MM.1S (cell line): ENCODE measurements around the gene SLC29A1.

Source experiments
- DNase-seq: peaks from one replicate; pipeline ENCODE4 v3.0.0-alpha.2; 2015
- H2AFZ ChIP-seq: fragments of 300-600 bp; sonication (generic); 2 replicates; pipeline ENCODE4 v1.6.0; 2016; ENCODE audit warnings: antibody characterized with exemption, low read length
- H3F3A ChIP-seq: fragments of 300-600 bp; sonication (generic); 2 replicates; pipeline ENCODE4 v1.6.1; 2016; ENCODE audit warnings: mild to moderate bottlenecking, antibody characterized with exemption, low read length, moderate library complexity, mixed read lengths; ENCODE audit not compliant: insufficient read depth
- H3K27ac ChIP-seq: fragments of 300-600 bp; sonication (generic); 2 replicates; pipeline ENCODE4 v1.5.1; 2016; ENCODE audit warnings: mild to moderate bottlenecking, low read length
- H3K27me3 ChIP-seq: fragments of 300-600 bp; sonication (generic); replicated peaks from 2 replicates; pipeline ENCODE4 v1.6.0; 2016; ENCODE audit warnings: low read length; ENCODE audit not compliant: insufficient read depth
- H3K36me3 ChIP-seq: fragments of 300-600 bp; sonication (generic); replicated peaks from 2 replicates; pipeline ENCODE4 v1.6.1; 2016; ENCODE audit warnings: mild to moderate bottlenecking, low read length, mixed read lengths; ENCODE audit not compliant: insufficient read depth
- H3K4me1 ChIP-seq: fragments of 300-600 bp; sonication (generic); 2 replicates; pipeline ENCODE4 v1.6.1; 2016; ENCODE audit warnings: low read length, mixed read lengths
- H3K4me2 ChIP-seq: fragments of 300-600 bp; sonication (generic); 2 replicates; pipeline ENCODE4 v1.6.0; 2016; ENCODE audit warnings: low read depth, low read length
- H3K4me3 ChIP-seq: fragments of 300-600 bp; sonication (generic); 2 replicates; pipeline ENCODE4 v1.5.1; 2016; ENCODE audit warnings: low read length, mixed read lengths
- H3K79me2 ChIP-seq: fragments of 300-600 bp; sonication (generic); 2 replicates; pipeline ENCODE4 v1.6.1; 2016; ENCODE audit warnings: mixed run types, low read length, mixed read lengths
- H3K9ac ChIP-seq: fragments of 300-600 bp; sonication (generic); 2 replicates; pipeline ENCODE4 v1.6.1; 2016; ENCODE audit warnings: low read length, mixed read lengths
- H3K9me2 ChIP-seq: fragments of 300-600 bp; sonication (generic); replicated peaks from 2 replicates; pipeline ENCODE4 v1.6.1; 2016; ENCODE audit warnings: mild to moderate bottlenecking, low read length, mixed read lengths; ENCODE audit not compliant: insufficient read depth
- H3K9me3 ChIP-seq: fragments of 300-600 bp; sonication (generic); replicated peaks from 2 replicates; pipeline ENCODE4 v1.6.1; 2016; ENCODE audit warnings: mild to moderate bottlenecking, low read length, mixed read lengths; ENCODE audit not compliant: insufficient read depth
- H4K20me1 ChIP-seq: fragments of 300-600 bp; sonication (generic); 2 replicates; pipeline ENCODE4 v1.6.1; 2016; ENCODE audit warnings: mild to moderate bottlenecking, low read length, moderate library complexity, mixed read lengths; ENCODE audit not compliant: insufficient read depth
- CTCF ChIP-seq: fragments of 300-600 bp; sonication (generic); IDR thresholded peaks from 2 replicates; pipeline ENCODE4 v1.5.1; 2016; ENCODE audit warnings: antibody characterized with exemption, low read length, mixed read lengths
- EZH2 ChIP-seq: fragments of 300-600 bp; sonication (generic); optimal IDR thresholded peaks from 2 replicates; pipeline ENCODE3; 2017; ENCODE audit warnings: low read depth, mild to moderate bottlenecking, antibody characterized with exemption, low read length, mixed read lengths
- EZH2phosphoT487 ChIP-seq: fragments of 300-600 bp; sonication (generic); IDR thresholded peaks from 2 replicates; pipeline ENCODE4 v1.6.1; 2018; ENCODE audit warnings: antibody characterized with exemption, low read length

Gene SLC29A1

GRCh38 chr6:44272529-44272928 lies 49.1 kb downstream of the SLC29A1 start:
- peaks cover 4% of the 10 kb centered on the region; the same call in 1 of the 2 replicates for H3K4me1 ChIP-seq
- peaks cover 65% of the 10 kb centered on the region for H3K27me3 ChIP-seq
- no peaks in the 10 kb centered on the region for H3K79me2 ChIP-seq
- no peak overlapping the region for H3K9ac ChIP-seq
- no peak overlapping the region for H3K4me3 ChIP-seq
- H3K36me3 ChIP-seq, result no peaks in the 10 kb centered on the region
- no peaks in the 10 kb centered on the region for H3F3A ChIP-seq
- H3K27ac ChIP-seq, result no peak overlapping the region
- H3K9me3 ChIP-seq, result no peaks in the 10 kb centered on the region
- TF ChIP-seq CTCF (no peak), EZH2 (no peak)
- H2AFZ ChIP-seq, result no peak overlapping the region
- no peaks in the 10 kb centered on the region for H3K9me2 ChIP-seq
- H4K20me1 ChIP-seq, result no peaks in the 10 kb centered on the region
- DNase-seq, result no peak
- H3K4me2 ChIP-seq, result no peak overlapping the region

GRCh38 chr6:44272999-44273566 lies 49.7 kb downstream of the SLC29A1 start:
- Histone ChIP-seq H3K27me3 (peaks cover 70% of the 10 kb centered on the region), H3K9ac (no peak overlapping the region), H3K79me2 (no peaks in the 10 kb centered on the region), H2AFZ (no peak overlapping the region), H3K4me3 (no peak overlapping the region), H3F3A (no peaks in the 10 kb centered on the region), H3K4me2 (no peak overlapping the region), H3K4me1 (no peaks in the 10 kb centered on the region), H3K9me2 (no peaks in the 10 kb centered on the region), H3K27ac (no peak overlapping the region), H3K36me3 (no peaks in the 10 kb centered on the region), H4K20me1 (no peaks in the 10 kb centered on the region), H3K9me3 (no peaks in the 10 kb centered on the region)
- no peak for TF ChIP-seq EZH2phosphoT487
- TF ChIP-seq CTCF, result no peak
- no peak for TF ChIP-seq EZH2
- DNase-seq, result no peak

- H4K20me1 ChIP-seq, result no peaks in the 10 kb centered on the region
- no peaks in the 10 kb centered on the region for H3K36me3 ChIP-seq
- no peaks in the 10 kb centered on the region for H3K79me2 ChIP-seq
- H3K9me3 ChIP-seq, result no peaks in the 10 kb centered on the region
- no peak overlapping the region for H3K9ac ChIP-seq
- TF ChIP-seq EZH2 (no peak), EZH2phosphoT487 (no peak), CTCF (no peak)
- no peaks in the 10 kb centered on the region for H3K4me1 ChIP-seq
- no peak overlapping the region for H3K4me2 ChIP-seq
- H3K9me2 ChIP-seq, result no peaks in the 10 kb centered on the region
- H2AFZ ChIP-seq, result no peak overlapping the region
- no peak overlapping the region for H3K4me3 ChIP-seq
- H3K27ac ChIP-seq, result no peak overlapping the region
- H3K27me3 ChIP-seq, result peaks cover 68% of the 10 kb centered on the region
- no peak for DNase-seq
- no peaks in the 10 kb centered on the region for H3F3A ChIP-seq
Measured at GRCh38 chr6:44273617-44274016, 50.2 kb downstream of the SLC29A1 start.
